Activated B cell treated with CpG ODN at 0.5 μM for 24 hours (primary cell): ENCODE results near the gene OTULINL. TPM values are rescaled to one million over a fixed set of nuclear protein-coding genes. Genes with fewer than 3 reads are reported as not detected.

Experiments
- ATAC-seq: fragments of 200-7000 bp; cut with Tn5 transposase; one replicate; pipeline ENCODE4 v1.10.0; 2021; ENCODE audit warnings: low read depth, mild to moderate bottlenecking, moderate library complexity
- CTCF ChIA-PET: fragments of 350-600 bp; sonication (Branson Sonifier 250); formaldehyde crosslinking; loops from one replicate; lab custom pipeline; 2021; ENCODE audit warnings: antibody characterized with exemption; lab: Charles Lee
- POLR2A ChIA-PET: fragments of 350-600 bp; sonication (Branson Sonifier 250); formaldehyde crosslinking; loops from one replicate; lab custom pipeline; 2021; ENCODE audit warnings: antibody characterized with exemption; lab: Charles Lee
- DNase-seq: peaks from one replicate; pipeline ENCODE4 v3.0.0; 2022
- H3K27ac Mint-ChIP-seq: one replicate; pipeline ENCODE4 v1.8.0; 2020; ENCODE audit warnings: mixed read lengths
- H3K27me3 Mint-ChIP-seq: one replicate; pipeline ENCODE4 v1.8.0; 2021; ENCODE audit warnings: mixed read lengths
- H3K36me3 Mint-ChIP-seq: one replicate; pipeline ENCODE4 v1.8.0; 2021; ENCODE audit warnings: low read depth, mixed read lengths
- H3K4me1 Mint-ChIP-seq: one replicate; pipeline ENCODE4 v1.8.0; 2021; ENCODE audit warnings: mixed read lengths
- H3K4me3 Mint-ChIP-seq: one replicate; pipeline ENCODE4 v1.8.0; 2020; ENCODE audit warnings: mild to moderate bottlenecking, mixed read lengths
- H3K9me3 Mint-ChIP-seq: one replicate; pipeline ENCODE4 v1.8.0; 2020; ENCODE audit warnings: mixed read lengths
- intact Hi-C: fragments of 100-400 bp; cut with micrococcal nuclease; formaldehyde crosslinking; loops from one replicate; pipeline ENCODE4 v1.15.1; 2024
- total RNA-seq: library from RNA; stranded (reverse); gene quantifications from 2 replicates; pipeline ENCODE4 v1.2.3, GENCODE V29; 2022
- TF ChIP-seq, protein P1 (sequence below): fragments of 200-600 bp; IDR thresholded peaks from one replicate; pipeline ENCODE4 v1.8.0; 2022; ENCODE audit warnings: antibody characterized with exemption, mild to moderate bottlenecking

Gene OTULINL
- total RNA-seq: 0.27 and 0.69 TPM in 2 replicates

DNA sequence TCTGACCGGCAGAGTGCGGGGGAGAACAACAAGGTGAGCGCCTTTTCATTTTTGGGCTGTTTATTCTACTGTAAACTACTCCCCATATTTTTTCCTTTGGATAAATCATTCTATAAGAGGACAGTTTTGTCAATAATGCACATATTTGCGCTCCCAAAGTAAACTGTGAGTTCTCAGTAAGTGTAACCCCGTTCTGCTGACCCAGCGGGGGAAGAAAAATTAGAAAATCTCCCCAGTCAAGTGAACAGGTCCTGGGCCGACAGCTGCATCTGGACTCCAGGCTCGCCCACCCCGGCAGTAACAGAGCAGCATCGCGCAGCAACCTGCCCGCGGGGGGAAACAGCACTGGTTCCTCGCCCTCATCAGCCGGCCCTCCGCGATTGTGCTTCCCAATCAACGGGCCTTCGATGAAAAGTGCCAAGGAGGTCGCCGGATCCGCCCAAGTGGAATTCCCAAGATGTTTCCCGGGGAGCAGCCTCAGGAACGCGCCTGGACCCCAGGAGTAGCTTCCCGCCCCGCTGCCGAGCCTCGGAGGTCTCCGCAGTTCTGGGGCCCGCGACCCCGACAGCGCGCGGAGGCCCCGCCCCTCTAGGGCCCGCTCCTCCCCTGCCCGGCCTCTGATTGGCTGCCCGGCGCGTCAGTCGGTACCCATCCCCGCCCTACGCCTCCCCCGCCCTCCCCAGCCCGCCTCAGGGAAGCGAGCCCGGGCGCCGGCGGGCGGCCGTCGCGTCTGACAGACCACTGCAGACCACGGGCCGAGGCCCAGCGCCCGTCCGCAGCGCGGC lies at the start of gene OTULINL:
OTULINL (plus strand) TSS at position 687 of the 785 bp plus-strand sequence. CDS start 103 bp downstream, outside the sequence.
- peak; percentile 80 for DNase-seq
- ATAC-seq: peak; percentile 98
- H3K27me3 Mint-ChIP-seq: peaks cover 26% of the 10 kb centered on the region
- H3K4me1 Mint-ChIP-seq: peaks cover 3% of the 10 kb centered on the region
- intact Hi-C loops: loop anchor here (1.0 to 5.0 kb wide), 6 partner anchors 20 to 416 kb away; partner anchors contain the start of genes ANKH and OTULIN
- H3K27ac Mint-ChIP-seq: no peak within 1 kb of the TSS
- CTCF ChIA-PET: interaction anchor here (1.2 kb wide), 1 partner anchor 67 kb away, joined by 5 read pairs; no protein-coding TSS in a partner anchor
- H3K4me3 Mint-ChIP-seq: peak within 1 kb of the TSS; percentile 74
- no peaks in the 10 kb centered on the region for H3K9me3 Mint-ChIP-seq
- POLR2A ChIA-PET: interaction anchor here (0.6 kb wide), 1 partner anchor 594 kb away, joined by 4 read pairs; no protein-coding TSS in a partner anchor
- H3K36me3 Mint-ChIP-seq: no peaks in the 10 kb centered on the region
- TF ChIP-seq, protein P1, sequence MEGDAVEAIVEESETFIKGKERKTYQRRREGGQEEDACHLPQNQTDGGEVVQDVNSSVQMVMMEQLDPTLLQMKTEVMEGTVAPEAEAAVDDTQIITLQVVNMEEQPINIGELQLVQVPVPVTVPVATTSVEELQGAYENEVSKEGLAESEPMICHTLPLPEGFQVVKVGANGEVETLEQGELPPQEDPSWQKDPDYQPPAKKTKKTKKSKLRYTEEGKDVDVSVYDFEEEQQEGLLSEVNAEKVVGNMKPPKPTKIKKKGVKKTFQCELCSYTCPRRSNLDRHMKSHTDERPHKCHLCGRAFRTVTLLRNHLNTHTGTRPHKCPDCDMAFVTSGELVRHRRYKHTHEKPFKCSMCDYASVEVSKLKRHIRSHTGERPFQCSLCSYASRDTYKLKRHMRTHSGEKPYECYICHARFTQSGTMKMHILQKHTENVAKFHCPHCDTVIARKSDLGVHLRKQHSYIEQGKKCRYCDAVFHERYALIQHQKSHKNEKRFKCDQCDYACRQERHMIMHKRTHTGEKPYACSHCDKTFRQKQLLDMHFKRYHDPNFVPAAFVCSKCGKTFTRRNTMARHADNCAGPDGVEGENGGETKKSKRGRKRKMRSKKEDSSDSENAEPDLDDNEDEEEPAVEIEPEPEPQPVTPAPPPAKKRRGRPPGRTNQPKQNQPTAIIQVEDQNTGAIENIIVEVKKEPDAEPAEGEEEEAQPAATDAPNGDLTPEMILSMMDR: no peak

DNA sequence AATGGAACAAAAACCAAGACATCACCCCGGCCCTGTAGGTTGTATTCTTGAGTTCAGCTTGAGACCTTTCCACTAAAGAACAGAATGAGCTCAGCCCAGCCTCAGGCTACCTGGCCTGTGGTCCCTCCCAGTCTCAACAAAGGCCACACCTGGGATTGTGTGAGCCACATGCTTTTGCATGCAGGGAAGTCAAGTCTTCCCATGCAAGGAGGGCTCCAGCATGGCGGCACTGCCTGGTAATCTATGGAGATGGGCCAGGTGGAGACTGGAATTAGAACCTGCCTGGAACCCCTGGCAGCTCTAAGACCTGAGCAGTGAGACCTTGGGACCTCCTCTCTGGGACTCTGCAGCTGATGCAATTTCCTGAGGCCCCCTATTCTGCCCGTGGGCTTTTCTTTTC lies 49.4 kb upstream of the OTULINL start:
- H3K9me3 Mint-ChIP-seq: peaks cover 3% of the 10 kb centered on the region
- TF ChIP-seq, protein P1: no peak
- ChIA-PET POLR2A (no interaction called here), CTCF (no interaction called here)
- intact Hi-C loops: no loop called here
- no peak for ATAC-seq
- H3K4me3 Mint-ChIP-seq: no peak overlapping the region
- H3K27me3 Mint-ChIP-seq: no peaks in the 10 kb centered on the region
- no peaks in the 10 kb centered on the region for H3K36me3 Mint-ChIP-seq
- no peak for DNase-seq
- H3K4me1 Mint-ChIP-seq: peaks cover 13% of the 10 kb centered on the region
- H3K27ac Mint-ChIP-seq: no peak overlapping the region

DNA sequence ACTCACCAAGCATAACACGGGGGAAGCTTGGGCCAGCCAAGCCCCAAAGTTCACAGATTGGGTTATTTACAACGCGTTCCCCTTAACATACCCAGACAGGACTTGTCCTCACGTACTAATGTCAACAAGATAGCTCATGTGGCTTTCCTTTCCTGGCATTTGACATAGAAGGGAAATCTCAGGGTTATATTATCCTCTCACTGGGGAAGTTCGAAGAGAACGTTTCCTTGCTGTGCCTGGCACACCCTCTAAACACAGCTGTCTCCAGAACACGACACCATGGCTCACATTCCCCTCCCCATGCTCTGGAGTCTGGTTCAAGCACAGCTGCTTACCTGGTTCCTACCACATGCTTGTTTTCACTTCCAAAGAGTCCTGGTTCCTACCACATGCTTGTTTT lies 46.8 kb upstream of the OTULINL start:
- H3K27me3 Mint-ChIP-seq: peaks cover 3% of the 10 kb centered on the region
- H3K9me3 Mint-ChIP-seq: peaks cover 3% of the 10 kb centered on the region
- TF ChIP-seq, protein P1: no peak
- no peak overlapping the region for H3K4me3 Mint-ChIP-seq
- H3K36me3 Mint-ChIP-seq: no peaks in the 10 kb centered on the region
- POLR2A ChIA-PET: interaction anchor here (0.7 kb wide), 1 partner anchor 56 kb away, joined by 8 read pairs; no protein-coding TSS in a partner anchor
- CTCF ChIA-PET: no interaction called here
- H3K4me1 Mint-ChIP-seq: peaks cover 13% of the 10 kb centered on the region
- H3K27ac Mint-ChIP-seq: no peak overlapping the region
- ATAC-seq (no peak), DNase-seq (no peak)
- intact Hi-C loops: no loop called here

DNA sequence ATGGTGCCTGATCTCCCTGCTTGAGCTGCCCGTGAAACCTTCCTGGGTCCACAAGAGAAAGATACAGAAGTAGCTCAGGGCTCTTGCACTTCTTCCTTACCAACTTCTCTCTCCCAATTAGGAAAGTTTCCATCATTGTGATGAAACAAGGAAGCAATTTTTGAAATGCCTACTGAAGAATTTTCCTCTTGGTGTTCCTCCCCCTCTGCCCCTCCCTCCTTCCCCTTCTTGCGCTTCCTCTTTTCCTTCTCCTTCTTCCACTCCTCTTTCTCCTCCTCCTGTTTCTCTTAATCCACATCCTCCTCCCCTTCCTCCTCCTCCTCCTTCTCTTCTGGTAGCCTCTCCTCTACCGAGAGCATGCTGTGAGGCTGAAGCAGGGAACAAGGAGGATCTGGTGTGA lies 36.3 kb upstream of the OTULINL start:
- CTCF ChIA-PET: no interaction called here
- intact Hi-C loops: no loop called here
- no peaks in the 10 kb centered on the region for H3K4me1 Mint-ChIP-seq
- H3K9me3 Mint-ChIP-seq: peaks cover 14% of the 10 kb centered on the region
- no peak for DNase-seq
- H3K27ac Mint-ChIP-seq: no peak overlapping the region
- peaks cover 38% of the 10 kb centered on the region for H3K27me3 Mint-ChIP-seq
- no peak for ATAC-seq
- POLR2A ChIA-PET: no interaction called here
- H3K4me3 Mint-ChIP-seq: no peak overlapping the region
- TF ChIP-seq, protein P1: no peak
- no peaks in the 10 kb centered on the region for H3K36me3 Mint-ChIP-seq

DNA sequence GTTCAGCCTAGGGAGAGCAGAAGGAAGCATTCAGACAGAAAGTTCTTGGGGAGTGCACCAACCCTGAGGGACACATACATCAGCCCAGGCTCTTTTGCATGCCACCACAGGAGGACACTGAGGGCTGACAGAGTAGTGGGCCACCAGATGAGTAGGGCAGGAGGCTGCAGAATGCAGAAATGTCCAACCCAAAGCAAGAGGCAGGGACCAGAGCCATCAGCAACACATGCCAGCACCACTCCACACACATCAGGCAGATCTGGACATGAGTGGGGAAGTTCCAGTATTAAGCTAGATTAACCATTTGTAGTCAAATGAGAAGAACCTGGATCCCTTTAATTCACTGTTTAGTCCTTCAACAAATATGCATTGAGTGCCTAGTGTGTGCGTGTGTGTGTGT lies 35.7 kb upstream of the OTULINL start:
- Mint-ChIP-seq H3K27ac (no peak overlapping the region), H3K4me3 (no peak overlapping the region), H3K4me1 (no peaks in the 10 kb centered on the region), H3K27me3 (peaks cover 41% of the 10 kb centered on the region), H3K9me3 (peaks cover 10% of the 10 kb centered on the region), H3K36me3 (no peaks in the 10 kb centered on the region)
- ATAC-seq (no peak), DNase-seq (no peak)
- ChIA-PET CTCF (no interaction called here), POLR2A (no interaction called here)
- intact Hi-C loops: no loop called here
- TF ChIP-seq, protein P1: no peak
